H1 (cell line): Measurements from ENCODE around the gene FOXL2NB.

Experiments used
- ATF3 ChIP-seq: IDR thresholded peaks from 2 replicates; pipeline ENCODE4 v1.6.1; 2011; ENCODE audit warnings: low read depth, mild to moderate bottlenecking, low read length; ENCODE audit not compliant: insufficient read depth
- CTCF ChIP-seq, 3 experiments: IDR thresholded peaks; 1 replicate in 2 of 3; 2 replicates in 1 of 3; pipeline versions ENCODE4 v1.5.1 to v1.6.1; 2011; ENCODE audit warnings: low read length in 3 of 3, mild to moderate bottlenecking in 3 of 3, inconsistent platforms in 2 of 3, low read depth in 1 of 3, moderate library complexity in 1 of 3; ENCODE audit not compliant: insufficient read depth in 1 of 3; ENCODE audit errors: control extremely low read depth in 1 of 3
- E2F6 ChIP-seq: IDR thresholded peaks from 2 replicates; pipeline ENCODE4 v1.6.1; 2012; ENCODE audit warnings: inconsistent platforms
- EP300 ChIP-seq, 2 experiments: IDR thresholded peaks; 1 replicate in 1 of 2; 2 replicates in 1 of 2; pipeline ENCODE4 v1.6.1; 2011 to 2012; ENCODE audit warnings: low read depth in 2 of 2, low read length in 2 of 2, mild to moderate bottlenecking in 2 of 2, borderline replicate concordance in 1 of 2, inconsistent platforms in 1 of 2, moderate library complexity in 1 of 2
- EZH2 ChIP-seq: fragments of 200-600 bp; sonication (generic); IDR thresholded peaks from 2 replicates; pipeline ENCODE4 v1.7.1; 2012; ENCODE audit warnings: low read depth, mild to moderate bottlenecking, moderate library complexity, low read length, inconsistent platforms; ENCODE audit not compliant: severe bottlenecking
- KDM5A ChIP-seq: fragments of 200-600 bp; IDR thresholded peaks from 2 replicates; pipeline ENCODE4 v1.7.1; 2012; ENCODE audit warnings: mild to moderate bottlenecking, low read length, inconsistent platforms, mixed read lengths
- MAX ChIP-seq: IDR thresholded peaks from 2 replicates; pipeline ENCODE4 v1.6.1; 2012; ENCODE audit warnings: inconsistent platforms
- NRF1 ChIP-seq: IDR thresholded peaks from 2 replicates; pipeline ENCODE4 v1.6.1; 2011; ENCODE audit warnings: mild to moderate bottlenecking, low read depth, low read length, improper control_type of control experiment
- POLR2A ChIP-seq, 2 experiments: IDR thresholded peaks; 1 replicate in 1 of 2; 2 replicates in 1 of 2; pipeline ENCODE4 v1.6.1; 2011; ENCODE audit warnings: low read depth in 2 of 2, low read length in 2 of 2, mild to moderate bottlenecking in 2 of 2; ENCODE audit errors: control extremely low read depth in 1 of 2
- POLR2AphosphoS5 ChIP-seq: IDR thresholded peaks from 2 replicates; pipeline ENCODE4 v1.6.1; 2011; ENCODE audit warnings: low read depth, low read length
- RAD21 ChIP-seq, 2 experiments: IDR thresholded peaks in 1 of 2; conservative IDR thresholded peaks in 1 of 2; 2 replicates each; pipeline ENCODE4 v1.6.1; 2011; ENCODE audit warnings: low read depth in 2 of 2, low read length in 2 of 2, improper control_type of control experiment in 1 of 2, inconsistent platforms in 1 of 2, mild to moderate bottlenecking in 1 of 2, moderate library complexity in 1 of 2
- SP2 ChIP-seq: IDR thresholded peaks from 2 replicates; pipeline ENCODE4 v1.6.1; 2012; ENCODE audit warnings: mild to moderate bottlenecking, low read length, inconsistent platforms
- YY1 ChIP-seq: IDR thresholded peaks from 2 replicates; pipeline ENCODE4 v1.6.1; 2011; ENCODE audit warnings: low read depth, mild to moderate bottlenecking, low read length

- TF ChIP-seq KDM5A = no peak
- no peak for TF ChIP-seq YY1
- TF ChIP-seq POLR2AphosphoS5 = no peak
- peak; percentile 75 for TF ChIP-seq E2F6
- TF ChIP-seq EZH2 = no peak
- peak; percentile 82 for TF ChIP-seq MAX
- TF ChIP-seq SP2 = no peak
- peak; percentile 32 to 63; a peak in 3 of 4 replicates for TF ChIP-seq RAD21 (IDR thresholded peaks at IDR 0.05 in 1 of 2, conservative IDR thresholded peaks at IDR 0.05 in 1 of 2; ENCODE audit: low read depth in 2 of 2, low read length in 2 of 2)
- no peak for TF ChIP-seq NRF1
- TF ChIP-seq EP300 (IDR thresholded peaks at IDR 0.05; ENCODE audit: borderline replicate concordance in 1 of 2, low read depth in 2 of 2, low read length in 2 of 2) = no peak
- peak in 2 of 3 experiments; percentile 84 to 86; a peak in 3 of 4 replicates for TF ChIP-seq CTCF (IDR thresholded peaks at IDR 0.05; ENCODE audit: control extremely low read depth in 1 of 3, insufficient read depth in 1 of 3, low read depth in 1 of 3, low read length in 3 of 3)
- no peak; a peak in 1 of 3 replicates for TF ChIP-seq POLR2A (IDR thresholded peaks at IDR 0.05; ENCODE audit: control extremely low read depth in 1 of 2, low read depth in 2 of 2, low read length in 2 of 2)
- TF ChIP-seq ATF3 = 0 out of 2 replicates have a peak, but pooled peaks have one; percentile 55
Observed at GRCh38 chr3:138935863-138936740, 10.9 kb upstream of the FOXL2NB start.
